HepG2 (cell line): ENCODE results near the gene STMN3. TPM values are rescaled to one million over a fixed set of nuclear protein-coding genes. Genes with fewer than 3 reads are reported as not detected.

ENCODE experiments used
- AGO2 ChIP-seq: fragments of 200-400 bp; formaldehyde crosslinking; optimal IDR thresholded peaks from 2 replicates; pipeline ENCODE3; 2017; ENCODE audit warnings: mild to moderate bottlenecking, low read depth, low read length, moderate library complexity
- IRF2 ChIP-seq: IDR thresholded peaks from 2 replicates; pipeline ENCODE4 v1.6.1; 2018; ENCODE audit warnings: missing genetic modification reagents, missing compliant biosample characterization
- MXD4 ChIP-seq: IDR thresholded peaks from 2 replicates; pipeline ENCODE4 v1.6.1; 2016; ENCODE audit warnings: mild to moderate bottlenecking, missing biosample characterization, missing genetic modification reagents
- NFE2L1 ChIP-seq: sonication (generic); formaldehyde crosslinking; IDR thresholded peaks from 2 replicates; pipeline ENCODE4 v1.4.0; 2020; ENCODE audit warnings: missing genetic modification reagents, mild to moderate bottlenecking, borderline replicate concordance
- PRDM10 ChIP-seq: sonication (generic); formaldehyde crosslinking; IDR thresholded peaks from 2 replicates; pipeline ENCODE4 v1.4.0; 2020; ENCODE audit warnings: low read depth, missing genetic modification reagents
- RBFOX2 ChIP-seq: fragments of 200-400 bp; formaldehyde crosslinking; IDR thresholded peaks from 2 replicates; pipeline ENCODE4 v1.6.1; 2017; ENCODE audit warnings: low read depth, mild to moderate bottlenecking, low read length
- SP140L ChIP-seq: sonication (generic); formaldehyde crosslinking; IDR thresholded peaks from 2 replicates; pipeline ENCODE4 v1.4.0; 2020; ENCODE audit warnings: missing genetic modification reagents, borderline replicate concordance
- ZNF646 ChIP-seq: sonication (generic); formaldehyde crosslinking; IDR thresholded peaks from 2 replicates; pipeline ENCODE4 v1.9.0; 2021; ENCODE audit warnings: mild to moderate bottlenecking, missing genetic modification reagents
- polyA plus RNA-seq, 8 experiments: library from polyadenylated mRNA; depleted of rRNA in 3 of 8; stranded (reverse) in 7 of 8; unstranded in 1 of 8; fragments of >200 nt; fragmentation: Illumina TruSeq in 4 of 8; extraction: Trizol in 4 of 8; gene quantifications; 2 replicates each; pipeline versions ENCODE4 v1.2.1 to v1.2.3, GENCODE V29; 2011 to 2016; ENCODE audit warnings: low read depth in 4 of 8, missing spikeins in 1 of 8, mixed read lengths in 1 of 8; ENCODE audit not compliant: insufficient read depth in 1 of 8
- total RNA-seq, 5 experiments: library from RNA; depleted of rRNA; stranded (reverse); fragments of >200 nt; fragmentation: Illumina TruSeq; extraction: Trizol; gene quantifications; 2 replicates each; pipeline ENCODE4 v1.2.3, GENCODE V29; 2016; ENCODE audit warnings: low read depth in 1 of 5
- TF ChIP-seq, protein P1 (sequence below): sonication (generic); formaldehyde crosslinking; IDR thresholded peaks from 2 replicates; pipeline ENCODE4 v1.4.0; 2020; ENCODE audit warnings: missing genetic modification reagents
- TF ChIP-seq, protein P2 (sequence below): sonication (generic); formaldehyde crosslinking; IDR thresholded peaks from 2 replicates; pipeline ENCODE4 v1.4.0; 2020; ENCODE audit warnings: missing genetic modification reagents

Gene STMN3
- total and polyA plus RNA-seq, 2 of the 13 experiments (the other 11 are each of a cell fraction or from before 2014, with no cell fraction given): 21.0 to 48.3 TPM

- TF ChIP-seq, protein P1, sequence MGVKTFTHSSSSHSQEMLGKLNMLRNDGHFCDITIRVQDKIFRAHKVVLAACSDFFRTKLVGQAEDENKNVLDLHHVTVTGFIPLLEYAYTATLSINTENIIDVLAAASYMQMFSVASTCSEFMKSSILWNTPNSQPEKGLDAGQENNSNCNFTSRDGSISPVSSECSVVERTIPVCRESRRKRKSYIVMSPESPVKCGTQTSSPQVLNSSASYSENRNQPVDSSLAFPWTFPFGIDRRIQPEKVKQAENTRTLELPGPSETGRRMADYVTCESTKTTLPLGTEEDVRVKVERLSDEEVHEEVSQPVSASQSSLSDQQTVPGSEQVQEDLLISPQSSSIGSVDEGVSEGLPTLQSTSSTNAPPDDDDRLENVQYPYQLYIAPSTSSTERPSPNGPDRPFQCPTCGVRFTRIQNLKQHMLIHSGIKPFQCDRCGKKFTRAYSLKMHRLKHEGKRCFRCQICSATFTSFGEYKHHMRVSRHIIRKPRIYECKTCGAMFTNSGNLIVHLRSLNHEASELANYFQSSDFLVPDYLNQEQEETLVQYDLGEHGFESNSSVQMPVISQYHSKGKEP (CRISPR knock-in tag): no peak
- TF ChIP-seq AGO2: peak; percentile 99
- TF ChIP-seq SP140L (CRISPR knock-in tag): no peak
- no peak for TF ChIP-seq ZNF646 (CRISPR knock-in tag)
- TF ChIP-seq PRDM10: no peak
- peak; percentile 67 for TF ChIP-seq RBFOX2
- TF ChIP-seq, protein P2, sequence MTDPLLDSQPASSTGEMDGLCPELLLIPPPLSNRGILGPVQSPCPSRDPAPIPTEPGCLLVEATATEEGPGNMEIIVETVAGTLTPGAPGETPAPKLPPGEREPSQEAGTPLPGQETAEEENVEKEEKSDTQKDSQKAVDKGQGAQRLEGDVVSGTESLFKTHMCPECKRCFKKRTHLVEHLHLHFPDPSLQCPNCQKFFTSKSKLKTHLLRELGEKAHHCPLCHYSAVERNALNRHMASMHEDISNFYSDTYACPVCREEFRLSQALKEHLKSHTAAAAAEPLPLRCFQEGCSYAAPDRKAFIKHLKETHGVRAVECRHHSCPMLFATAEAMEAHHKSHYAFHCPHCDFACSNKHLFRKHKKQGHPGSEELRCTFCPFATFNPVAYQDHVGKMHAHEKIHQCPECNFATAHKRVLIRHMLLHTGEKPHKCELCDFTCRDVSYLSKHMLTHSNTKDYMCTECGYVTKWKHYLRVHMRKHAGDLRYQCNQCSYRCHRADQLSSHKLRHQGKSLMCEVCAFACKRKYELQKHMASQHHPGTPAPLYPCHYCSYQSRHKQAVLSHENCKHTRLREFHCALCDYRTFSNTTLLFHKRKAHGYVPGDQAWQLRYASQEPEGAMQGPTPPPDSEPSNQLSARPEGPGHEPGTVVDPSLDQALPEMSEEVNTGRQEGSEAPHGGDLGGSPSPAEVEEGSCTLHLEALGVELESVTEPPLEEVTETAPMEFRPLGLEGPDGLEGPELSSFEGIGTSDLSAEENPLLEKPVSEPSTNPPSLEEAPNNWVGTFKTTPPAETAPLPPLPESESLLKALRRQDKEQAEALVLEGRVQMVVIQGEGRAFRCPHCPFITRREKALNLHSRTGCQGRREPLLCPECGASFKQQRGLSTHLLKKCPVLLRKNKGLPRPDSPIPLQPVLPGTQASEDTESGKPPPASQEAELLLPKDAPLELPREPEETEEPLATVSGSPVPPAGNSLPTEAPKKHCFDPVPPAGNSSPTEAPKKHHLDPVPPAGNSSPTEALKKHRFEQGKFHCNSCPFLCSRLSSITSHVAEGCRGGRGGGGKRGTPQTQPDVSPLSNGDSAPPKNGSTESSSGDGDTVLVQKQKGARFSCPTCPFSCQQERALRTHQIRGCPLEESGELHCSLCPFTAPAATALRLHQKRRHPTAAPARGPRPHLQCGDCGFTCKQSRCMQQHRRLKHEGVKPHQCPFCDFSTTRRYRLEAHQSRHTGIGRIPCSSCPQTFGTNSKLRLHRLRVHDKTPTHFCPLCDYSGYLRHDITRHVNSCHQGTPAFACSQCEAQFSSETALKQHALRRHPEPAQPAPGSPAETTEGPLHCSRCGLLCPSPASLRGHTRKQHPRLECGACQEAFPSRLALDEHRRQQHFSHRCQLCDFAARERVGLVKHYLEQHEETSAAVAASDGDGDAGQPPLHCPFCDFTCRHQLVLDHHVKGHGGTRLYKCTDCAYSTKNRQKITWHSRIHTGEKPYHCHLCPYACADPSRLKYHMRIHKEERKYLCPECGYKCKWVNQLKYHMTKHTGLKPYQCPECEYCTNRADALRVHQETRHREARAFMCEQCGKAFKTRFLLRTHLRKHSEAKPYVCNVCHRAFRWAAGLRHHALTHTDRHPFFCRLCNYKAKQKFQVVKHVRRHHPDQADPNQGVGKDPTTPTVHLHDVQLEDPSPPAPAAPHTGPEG: no peak
- no peak for TF ChIP-seq NFE2L1 (CRISPR knock-in tag)
- no peak for TF ChIP-seq IRF2 (CRISPR knock-in tag)
- no peak for TF ChIP-seq MXD4 (CRISPR knock-in tag)
Measured at GRCh38 chr20:63697868-63698545, 44.8 kb upstream of the STMN3 start (continued).
